Measurements from ENCODE around the gene LPCAT1. TPM values are rescaled to one million over a fixed set of nuclear protein-coding genes. Genes with fewer than 3 reads are reported as not detected.

The LPCAT1 gene
- total and polyA plus RNA-seq, 2 of the 13 experiments (the other 11 are each of a cell fraction or from before 2014, with no cell fraction given) = 29.8 to 90.6 TPM

GRCh38 chr5:1437226-1437829, 86.4 kb downstream of the LPCAT1 start (continued):
- TF ChIP-seq ZNF761 (CRISPR knock-in tag; conservative IDR thresholded peaks at IDR 0.05) = no peak
- TF ChIP-seq TFE3 (CRISPR knock-in tag; IDR thresholded peaks at IDR 0.05) = no peak
- no peak for TF ChIP-seq IKZF4 (CRISPR knock-in tag; IDR thresholded peaks at IDR 0.05; ENCODE audit: borderline replicate concordance, low read depth, not compliant biosample characterization)
- 0 out of 2 replicates have a peak, but pooled peaks have one; percentile 34 for TF ChIP-seq KDM4B (CRISPR knock-in tag; IDR thresholded peaks at IDR 0.05)
- TF ChIP-seq ZNF343 (CRISPR knock-in tag; IDR thresholded peaks at IDR 0.05) = no peak
- 0 out of 2 replicates have a peak, but pooled peaks have one; percentile 27 for TF ChIP-seq ZFY (CRISPR knock-in tag; IDR thresholded peaks at IDR 0.05)
- no peak for TF ChIP-seq SMARCE1 (IDR thresholded peaks at IDR 0.05; ENCODE audit: borderline replicate concordance)
- TF ChIP-seq EP300 (IDR thresholded peaks at IDR 0.05; ENCODE audit: low read depth in 2 of 2, low read length in 2 of 2) = no peak
- TF ChIP-seq EP300 (CRISPR knock-in tag; IDR thresholded peaks at IDR 0.05; ENCODE audit: borderline replicate concordance) = no peak
- TF ChIP-seq TOE1 (CRISPR knock-in tag; IDR thresholded peaks at IDR 0.05) = no peak
- TF ChIP-seq ZSCAN31 (CRISPR knock-in tag; IDR thresholded peaks at IDR 0.05; ENCODE audit: low read depth) = no peak
- TF ChIP-seq ONECUT2 (CRISPR knock-in tag; IDR thresholded peaks at IDR 0.05) = no peak
- no peak for TF ChIP-seq SIX4 (CRISPR knock-in tag; IDR thresholded peaks at IDR 0.05)
- peak; percentile 58 for TF ChIP-seq ZNF687 (CRISPR knock-in tag; IDR thresholded peaks at IDR 0.05)
- TF ChIP-seq YY1 (IDR thresholded peaks at IDR 0.05; ENCODE audit: insufficient read depth, insufficient replicate concordance, low read depth, low read length) = no peak
- no peak for TF ChIP-seq ZNF563 (CRISPR knock-in tag; IDR thresholded peaks at IDR 0.05)
- no peak for TF ChIP-seq ZNF782 (CRISPR knock-in tag; IDR thresholded peaks at IDR 0.05; ENCODE audit: borderline replicate concordance)
- TF ChIP-seq ZSCAN20 (CRISPR knock-in tag; IDR thresholded peaks at IDR 0.05; ENCODE audit: borderline replicate concordance) = no peak
- TF ChIP-seq BHLHE40 (IDR thresholded peaks at IDR 0.05; ENCODE audit: low read length) = peak; percentile 93
- no peak for TF ChIP-seq SRSF9 (IDR thresholded peaks at IDR 0.05; ENCODE audit: borderline replicate concordance, insufficient read depth, low read depth, low read length, poor library complexity, severe bottlenecking)
- TF ChIP-seq POLR2A (IDR thresholded peaks at IDR 0.05; ENCODE audit: insufficient read depth in 1 of 2, low read depth in 2 of 2, low read length in 2 of 2) = no peak
- TF ChIP-seq SP5 (CRISPR knock-in tag; IDR thresholded peaks at IDR 0.05; ENCODE audit: borderline replicate concordance, low read depth) = peak; percentile 85
- no peak for TF ChIP-seq FOXC1 (CRISPR knock-in tag; IDR thresholded peaks at IDR 0.05; ENCODE audit: borderline replicate concordance)
- TF ChIP-seq SNAPC2 (CRISPR knock-in tag; IDR thresholded peaks at IDR 0.05) = no peak
- TF ChIP-seq ZBTB3 (CRISPR knock-in tag; IDR thresholded peaks at IDR 0.05; ENCODE audit: borderline replicate concordance, low read depth) = no peak

Measured in HepG2 (cell line).